Measurements from ENCODE around the gene ESM1.

GRCh38 chr5:54993318-54993717, 7.9 kb upstream of the ESM1 start:
- TF ChIP-seq CTCF (IDR thresholded peaks at IDR 0.05; ENCODE audit: low read depth, low read length, missing input control) = no peak
- TF ChIP-seq JUND (IDR thresholded peaks at IDR 0.05) = no peak
- no peak for TF ChIP-seq RAD21 (IDR thresholded peaks at IDR 0.05)

Measured in liver (tissue), 3 donors.